Measurements from ENCODE around the gene OR2J2. TPM values are rescaled to one million over a fixed set of nuclear protein-coding genes. Genes with fewer than 3 reads are reported as not detected.

The OR2J2 gene
- total and polyA plus RNA-seq, 2 of the 13 experiments (the other 11 are each of a cell fraction or from before 2014, with no cell fraction given) = 0.36 TPM; not detected in 1

- H3K27ac ChIP-seq (ENCODE audit: extremely low read length, insufficient read depth, low read length) = no peak overlapping the region
- TF ChIP-seq CREM (IDR thresholded peaks at IDR 0.05) (no peak), CREM (CRISPR knock-in tag; IDR thresholded peaks at IDR 0.05) (no peak), NBN (conservative IDR thresholded peaks at IDR 0.05) (no peak), DMAP1 (CRISPR knock-in tag; IDR thresholded peaks at IDR 0.05) (no peak), DMTF1 (CRISPR knock-in tag; IDR thresholded peaks at IDR 0.05) (no peak), ZNF496 (CRISPR knock-in tag; IDR thresholded peaks at IDR 0.05; ENCODE audit: insufficient replicate concordance) (no peak), ZFY (CRISPR knock-in tag; IDR thresholded peaks at IDR 0.05) (no peak), ZNF326 (CRISPR knock-in tag; IDR thresholded peaks at IDR 0.05; ENCODE audit: borderline replicate concordance) (no peak), HOXA3 (CRISPR knock-in tag; IDR thresholded peaks at IDR 0.05) (no peak), ZNF773 (CRISPR knock-in tag; IDR thresholded peaks at IDR 0.05; ENCODE audit: borderline replicate concordance) (no peak), ZNF512B (CRISPR knock-in tag; IDR thresholded peaks at IDR 0.05; ENCODE audit: borderline replicate concordance) (no peak), TP53 (CRISPR knock-in tag; conservative IDR thresholded peaks at IDR 0.05) (no peak), RELA (CRISPR knock-in tag; IDR thresholded peaks at IDR 0.05) (no peak), ASH2L (IDR thresholded peaks at IDR 0.05; ENCODE audit: insufficient read length, low read depth, low read length) (no peak), RARG (CRISPR knock-in tag; IDR thresholded peaks at IDR 0.05; ENCODE audit: low read depth) (no peak), NFYC (CRISPR knock-in tag; IDR thresholded peaks at IDR 0.05) (no peak), ZNF234 (CRISPR knock-in tag; conservative IDR thresholded peaks at IDR 0.05) (no peak), MATR3 (CRISPR knock-in tag; IDR thresholded peaks at IDR 0.05) (no peak), GATAD2A (CRISPR knock-in tag; IDR thresholded peaks at IDR 0.05) (no peak; the same call in 1 of the 2 replicates), U2AF1 (optimal IDR thresholded peaks at IDR 0.05; ENCODE audit: low read depth, low read length) (no peak)
- TF ChIP-seq, protein P1, sequence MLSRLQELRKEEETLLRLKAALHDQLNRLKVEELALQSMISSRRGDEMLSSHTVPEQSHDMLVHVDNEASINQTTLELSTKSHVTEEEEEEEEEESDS (CRISPR knock-in tag; IDR thresholded peaks at IDR 0.05; ENCODE audit: borderline replicate concordance) = no peak
- TF ChIP-seq, protein P2, sequence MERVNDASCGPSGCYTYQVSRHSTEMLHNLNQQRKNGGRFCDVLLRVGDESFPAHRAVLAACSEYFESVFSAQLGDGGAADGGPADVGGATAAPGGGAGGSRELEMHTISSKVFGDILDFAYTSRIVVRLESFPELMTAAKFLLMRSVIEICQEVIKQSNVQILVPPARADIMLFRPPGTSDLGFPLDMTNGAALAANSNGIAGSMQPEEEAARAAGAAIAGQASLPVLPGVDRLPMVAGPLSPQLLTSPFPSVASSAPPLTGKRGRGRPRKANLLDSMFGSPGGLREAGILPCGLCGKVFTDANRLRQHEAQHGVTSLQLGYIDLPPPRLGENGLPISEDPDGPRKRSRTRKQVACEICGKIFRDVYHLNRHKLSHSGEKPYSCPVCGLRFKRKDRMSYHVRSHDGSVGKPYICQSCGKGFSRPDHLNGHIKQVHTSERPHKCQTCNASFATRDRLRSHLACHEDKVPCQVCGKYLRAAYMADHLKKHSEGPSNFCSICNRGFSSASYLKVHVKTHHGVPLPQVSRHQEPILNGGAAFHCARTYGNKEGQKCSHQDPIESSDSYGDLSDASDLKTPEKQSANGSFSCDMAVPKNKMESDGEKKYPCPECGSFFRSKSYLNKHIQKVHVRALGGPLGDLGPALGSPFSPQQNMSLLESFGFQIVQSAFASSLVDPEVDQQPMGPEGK (CRISPR knock-in tag; IDR thresholded peaks at IDR 0.05) = peak; percentile 39
These were observed 45.8 kb downstream of the OR2J2 start for GRCh38 chr6:29216528-29216927.

More at GRCh38 chr6:29216528-29216927, 45.8 kb downstream of the OR2J2 start:
- no peak overlapping the region for H3K9ac ChIP-seq (ENCODE audit: insufficient read depth, low read depth, low read length)
- ChIA-PET POLR2A (no interaction called here), CTCF (ENCODE audit: low intra/inter-chr PET ratio, low total read pairs) (no interaction called here)
- H3K36me3 ChIP-seq (replicated peaks in 1 of 2; ENCODE audit: control insufficient read depth in 1 of 2, insufficient read depth in 2 of 2, low read length in 2 of 2) = no peaks in the 10 kb centered on the region
- no peaks in the 10 kb centered on the region for H4K20me1 ChIP-seq (ENCODE audit: insufficient read depth, low read length)
- peaks cover 25% of the 10 kb centered on the region for H3K4me1 ChIP-seq (ENCODE audit: insufficient read depth, low read length)
- H3K9me3 ChIP-seq (ENCODE audit: low read length) = no peaks in the 10 kb centered on the region
- intact Hi-C loops (cut with micrococcal nuclease; ENCODE audit: unreplicated experiment) (no loop called here), in situ Hi-C loops (cut with HindIII; ENCODE audit: extremely low pct_ligation_motif_present, low pct_unique_long_range_greater_than_20kb) (no loop called here)
- BruUV-seq (replicated peaks) = no TSS peak
- no peak overlapping the region for H2AFZ ChIP-seq (ENCODE audit: low read length)
- H3K4me2 ChIP-seq (ENCODE audit: low read depth, low read length) = peak overlapping the region; percentile 42
- H3K4me3 ChIP-seq (replicated peaks in 1 of 3; ENCODE audit: insufficient read depth in 1 of 3, low read depth in 2 of 3, low read length in 3 of 3) = peak overlapping the region in 1 of 3 experiments; percentile 14; a peak in 1 of 6 replicates
- ATAC-seq (peak; percentile 100), DNase-seq (ENCODE audit: low spot score) (peak; percentile 69), FAIRE-seq (peak; percentile 73)
- H3K27me3 ChIP-seq (ENCODE audit: control insufficient read depth in 1 of 2, insufficient read depth in 2 of 2, low read length in 2 of 2) = no peaks in the 10 kb centered on the region
- H3K79me2 ChIP-seq (ENCODE audit: insufficient read depth, low read length) = no peaks in the 10 kb centered on the region
